Keratinocyte (primary cell): ENCODE data around the gene MYO10. TPM values are rescaled to one million over a fixed set of nuclear protein-coding genes. Genes with fewer than 3 reads are reported as not detected.

Source experiments
- DNase-seq: peaks from one replicate; pipeline ENCODE4 v3.0.0-alpha.2; 2011; ENCODE audit warnings: low read depth, missing footprints, low spot score
- FAIRE-seq: peaks from 2 replicates; lab custom pipeline; 2011; peaks lifted over from hg19 to GRCh38; lab: Jason Lieb, UNC
- H2AFZ ChIP-seq: 2 replicates; pipeline ENCODE4 v1.6.0; 2012; ENCODE audit warnings: low read length, control low read depth, inconsistent platforms; ENCODE audit not compliant: control insufficient read depth
- H3K27ac ChIP-seq: 2 replicates; pipeline ENCODE4 v1.5.1; 2011; ENCODE audit warnings: low read length; ENCODE audit not compliant: control insufficient read depth, insufficient read depth
- H3K27me3 ChIP-seq: 3 replicates; pipeline ENCODE4 v1.6.0; 2011; ENCODE audit warnings: low read length; ENCODE audit not compliant: control insufficient read depth, insufficient read depth; ENCODE audit errors: extremely low read depth
- H3K36me3 ChIP-seq, 2 experiments: 2 replicates in 1 of 2; 3 replicates in 1 of 2; pipeline ENCODE4 v1.5.1; 2011; ENCODE audit warnings: low read length in 2 of 2, mild to moderate bottlenecking in 1 of 2; ENCODE audit not compliant: control insufficient read depth in 2 of 2, insufficient read depth in 2 of 2; ENCODE audit errors: extremely low read depth in 1 of 2
- H3K4me1 ChIP-seq: 3 replicates; pipeline ENCODE4 v1.5.1; 2011; ENCODE audit warnings: low read length; ENCODE audit not compliant: control insufficient read depth, insufficient read depth; ENCODE audit errors: extremely low read depth
- H3K4me2 ChIP-seq: 3 replicates; pipeline ENCODE4 v1.6.0; 2011; ENCODE audit warnings: low read depth, low read length; ENCODE audit not compliant: control insufficient read depth, insufficient read depth; ENCODE audit errors: extremely low read depth
- H3K4me3 ChIP-seq, 3 experiments: fragments of 200-600 bp in 1 of 3; sonication (generic) in 1 of 3; 2 replicates in 2 of 3; 3 replicates in 1 of 3; pipeline ENCODE4 v1.5.1; 2011 to 2016; ENCODE audit warnings: low read length in 3 of 3, mild to moderate bottlenecking in 3 of 3, control low read depth in 2 of 3, inconsistent platforms in 1 of 3, low read depth in 1 of 3, mixed read lengths in 1 of 3, mixed run types in 1 of 3, moderate library complexity in 1 of 3; ENCODE audit not compliant: control insufficient read depth in 2 of 3, insufficient read depth in 2 of 3; ENCODE audit errors: extremely low read depth in 1 of 3
- H3K79me2 ChIP-seq: 2 replicates; pipeline ENCODE4 v1.6.0; 2012; ENCODE audit warnings: low read length; ENCODE audit not compliant: control insufficient read depth, insufficient read depth
- H3K9ac ChIP-seq: 3 replicates; pipeline ENCODE4 v1.6.0; 2011; ENCODE audit warnings: low read length; ENCODE audit not compliant: control insufficient read depth, insufficient read depth; ENCODE audit errors: extremely low read depth
- H3K9me1 ChIP-seq: 3 replicates; pipeline ENCODE4 v1.6.0; 2011; ENCODE audit warnings: low read length; ENCODE audit not compliant: control insufficient read depth, insufficient read depth; ENCODE audit errors: extremely low read depth
- H3K9me3 ChIP-seq: 2 replicates; pipeline ENCODE4 v1.5.1; 2012; ENCODE audit warnings: low read depth, low read length; ENCODE audit not compliant: control insufficient read depth
- H4K20me1 ChIP-seq: 3 replicates; pipeline ENCODE4 v1.6.0; 2011; ENCODE audit warnings: low read length; ENCODE audit not compliant: control insufficient read depth, insufficient read depth; ENCODE audit errors: extremely low read depth
- CTCF ChIP-seq, 3 experiments: IDR thresholded peaks in 1 of 3; conservative IDR thresholded peaks in 1 of 3; optimal IDR thresholded peaks in 1 of 3; 2 replicates in 2 of 3; 3 replicates in 1 of 3; pipeline versions ENCODE3 to v1.5.1; 2011; ENCODE audit warnings: low read length in 3 of 3, mild to moderate bottlenecking in 3 of 3, moderate library complexity in 2 of 3, control low read depth in 1 of 3, inconsistent platforms in 1 of 3; ENCODE audit not compliant: insufficient read depth in 2 of 3; ENCODE audit errors: extremely low read depth in 1 of 3
- EZH2 ChIP-seq: IDR thresholded peaks from one replicate; pipeline ENCODE4 v1.6.1; 2012; ENCODE audit warnings: inconsistent platforms, mild to moderate bottlenecking, low read length, moderate library complexity
- dilution Hi-C: fragments of 300-500 bp; cut with MboI; formaldehyde crosslinking; loops from one replicate; pipeline ENCODE4 v1.7.0; 2020; ENCODE audit warnings: low sequenced_read_pairs; ENCODE audit not compliant: extremely low pct_ligation_motif_present
- polyA plus RNA-seq, 5 experiments: library from polyadenylated mRNA; depleted of rRNA in 3 of 5; stranded (reverse) in 3 of 5; stranded (forward) in 1 of 5; unstranded in 1 of 5; fragments of >200 nt; gene quantifications; 1 replicate in 1 of 5; 2 replicates in 3 of 5; 3 replicates in 1 of 5; pipeline versions ENCODE4 v1.2.1 to v1.2.3, GENCODE V29; 2011 to 2012; ENCODE audit warnings: missing spikeins in 2 of 5, low read depth in 1 of 5, low replicate concordance in 1 of 5

The MYO10 gene
- polyA plus RNA-seq, 1 donor (not counting 4 experiments of a cell fraction or from before 2014, with no cell fraction given): 22.0 TPM

GRCh38 chr5:16859346-16859745, 76.7 kb downstream of the MYO10 start:
- H3K9me1 ChIP-seq: peaks cover 6% of the 10 kb centered on the region
- FAIRE-seq (no peak), DNase-seq (no peak)
- no peak overlapping the region for H2AFZ ChIP-seq
- peaks cover 13% of the 10 kb centered on the region for H4K20me1 ChIP-seq
- no peaks in the 10 kb centered on the region for H3K27me3 ChIP-seq
- TF ChIP-seq EZH2: no peak
- TF ChIP-seq CTCF (optimal IDR thresholded peaks at IDR 0.05 in 1 of 3, IDR thresholded peaks at IDR 0.05 in 1 of 3, conservative IDR thresholded peaks at IDR 0.05 in 1 of 3; ENCODE audit: extremely low read depth in 1 of 3, insufficient read depth in 2 of 3, low read length in 3 of 3): no peak
- H3K4me1 ChIP-seq: peaks cover 23% of the 10 kb centered on the region
- H3K4me3 ChIP-seq: no peak overlapping the region
- peaks cover 82% of the 10 kb centered on the region for H3K79me2 ChIP-seq
- H3K9ac ChIP-seq: no peak overlapping the region
- dilution Hi-C loops: no loop called here
- H3K27ac ChIP-seq: no peak overlapping the region
- H3K9me3 ChIP-seq: no peaks in the 10 kb centered on the region
- H3K36me3 ChIP-seq: peaks cover 7 to 15% of the 10 kb centered on the region in 2 experiments
- H3K4me2 ChIP-seq: no peak overlapping the region

GRCh38 chr5:16858151-16858550, 77.9 kb downstream of the MYO10 start:
- Histone ChIP-seq H3K4me2 (no peak overlapping the region), H3K9ac (no peak overlapping the region), H3K4me3 (no peak overlapping the region), H3K79me2 (peaks cover 81% of the 10 kb centered on the region), H3K9me1 (peaks cover 4% of the 10 kb centered on the region), H3K4me1 (peaks cover 23% of the 10 kb centered on the region), H3K27me3 (no peaks in the 10 kb centered on the region), H3K27ac (no peak overlapping the region), H3K9me3 (no peaks in the 10 kb centered on the region), H2AFZ (no peak overlapping the region), H3K36me3 (peaks cover 7 to 11% of the 10 kb centered on the region in 2 experiments), H4K20me1 (peaks cover 13% of the 10 kb centered on the region)
- FAIRE-seq: no peak
- dilution Hi-C loops: no loop called here
- TF ChIP-seq CTCF (optimal IDR thresholded peaks at IDR 0.05 in 1 of 3, IDR thresholded peaks at IDR 0.05 in 1 of 3, conservative IDR thresholded peaks at IDR 0.05 in 1 of 3; ENCODE audit: extremely low read depth in 1 of 3, insufficient read depth in 2 of 3, low read length in 3 of 3) (no peak), EZH2 (no peak)
- no peak for DNase-seq
